Keratinocyte (primary cell): ENCODE data around the gene TROAP. TPM values are rescaled to one million over a fixed set of nuclear protein-coding genes. Genes with fewer than 3 reads are reported as not detected.
"Not testable (repeated sequence)": the region's sequence is repeated elsewhere in the genome, so short reads cannot be mapped to it uniquely, and the experiment has no call there.

Experiments
- DNase-seq: peaks from one replicate; pipeline ENCODE4 v3.0.0-alpha.2; 2011; ENCODE audit warnings: low read depth, missing footprints, low spot score
- FAIRE-seq: peaks from 2 replicates; lab custom pipeline; 2011; peaks lifted over from hg19 to GRCh38; lab: Jason Lieb, UNC
- H2AFZ ChIP-seq: 2 replicates; pipeline ENCODE4 v1.6.0; 2012; ENCODE audit warnings: low read length, control low read depth, inconsistent platforms; ENCODE audit not compliant: control insufficient read depth
- H3K27ac ChIP-seq: 2 replicates; pipeline ENCODE4 v1.5.1; 2011; ENCODE audit warnings: low read length; ENCODE audit not compliant: control insufficient read depth, insufficient read depth
- H3K27me3 ChIP-seq: 3 replicates; pipeline ENCODE4 v1.6.0; 2011; ENCODE audit warnings: low read length; ENCODE audit not compliant: control insufficient read depth, insufficient read depth; ENCODE audit errors: extremely low read depth
- H3K36me3 ChIP-seq, 2 experiments: 2 replicates in 1 of 2; 3 replicates in 1 of 2; pipeline ENCODE4 v1.5.1; 2011; ENCODE audit warnings: low read length in 2 of 2, mild to moderate bottlenecking in 1 of 2; ENCODE audit not compliant: control insufficient read depth in 2 of 2, insufficient read depth in 2 of 2; ENCODE audit errors: extremely low read depth in 1 of 2
- H3K4me1 ChIP-seq: 3 replicates; pipeline ENCODE4 v1.5.1; 2011; ENCODE audit warnings: low read length; ENCODE audit not compliant: control insufficient read depth, insufficient read depth; ENCODE audit errors: extremely low read depth
- H3K4me2 ChIP-seq: 3 replicates; pipeline ENCODE4 v1.6.0; 2011; ENCODE audit warnings: low read depth, low read length; ENCODE audit not compliant: control insufficient read depth, insufficient read depth; ENCODE audit errors: extremely low read depth
- H3K4me3 ChIP-seq, 3 experiments: fragments of 200-600 bp in 1 of 3; sonication (generic) in 1 of 3; 2 replicates in 2 of 3; 3 replicates in 1 of 3; pipeline ENCODE4 v1.5.1; 2011 to 2016; ENCODE audit warnings: low read length in 3 of 3, mild to moderate bottlenecking in 3 of 3, control low read depth in 2 of 3, inconsistent platforms in 1 of 3, low read depth in 1 of 3, mixed read lengths in 1 of 3, mixed run types in 1 of 3, moderate library complexity in 1 of 3; ENCODE audit not compliant: control insufficient read depth in 2 of 3, insufficient read depth in 2 of 3; ENCODE audit errors: extremely low read depth in 1 of 3
- H3K79me2 ChIP-seq: 2 replicates; pipeline ENCODE4 v1.6.0; 2012; ENCODE audit warnings: low read length; ENCODE audit not compliant: control insufficient read depth, insufficient read depth
- H3K9ac ChIP-seq: 3 replicates; pipeline ENCODE4 v1.6.0; 2011; ENCODE audit warnings: low read length; ENCODE audit not compliant: control insufficient read depth, insufficient read depth; ENCODE audit errors: extremely low read depth
- H3K9me1 ChIP-seq: 3 replicates; pipeline ENCODE4 v1.6.0; 2011; ENCODE audit warnings: low read length; ENCODE audit not compliant: control insufficient read depth, insufficient read depth; ENCODE audit errors: extremely low read depth
- H3K9me3 ChIP-seq: 2 replicates; pipeline ENCODE4 v1.5.1; 2012; ENCODE audit warnings: low read depth, low read length; ENCODE audit not compliant: control insufficient read depth
- H4K20me1 ChIP-seq: 3 replicates; pipeline ENCODE4 v1.6.0; 2011; ENCODE audit warnings: low read length; ENCODE audit not compliant: control insufficient read depth, insufficient read depth; ENCODE audit errors: extremely low read depth
- EZH2 ChIP-seq: IDR thresholded peaks from one replicate; pipeline ENCODE4 v1.6.1; 2012; ENCODE audit warnings: inconsistent platforms, mild to moderate bottlenecking, low read length, moderate library complexity
- dilution Hi-C: fragments of 300-500 bp; cut with MboI; formaldehyde crosslinking; loops from one replicate; pipeline ENCODE4 v1.7.0; 2020; ENCODE audit warnings: low sequenced_read_pairs; ENCODE audit not compliant: extremely low pct_ligation_motif_present
- polyA plus RNA-seq, 5 experiments: library from polyadenylated mRNA; depleted of rRNA in 3 of 5; stranded (reverse) in 3 of 5; stranded (forward) in 1 of 5; unstranded in 1 of 5; fragments of >200 nt; gene quantifications; 1 replicate in 1 of 5; 2 replicates in 3 of 5; 3 replicates in 1 of 5; pipeline versions ENCODE4 v1.2.1 to v1.2.3, GENCODE V29; 2011 to 2012; ENCODE audit warnings: missing spikeins in 2 of 5, low read depth in 1 of 5, low replicate concordance in 1 of 5
- TF ChIP-seq, protein P1 (sequence below), 3 experiments: IDR thresholded peaks in 1 of 3; conservative IDR thresholded peaks in 1 of 3; optimal IDR thresholded peaks in 1 of 3; 2 replicates in 2 of 3; 3 replicates in 1 of 3; pipeline versions ENCODE3 to v1.5.1; 2011; ENCODE audit warnings: low read length in 3 of 3, mild to moderate bottlenecking in 3 of 3, moderate library complexity in 2 of 3, control low read depth in 1 of 3, inconsistent platforms in 1 of 3; ENCODE audit not compliant: insufficient read depth in 2 of 3; ENCODE audit errors: extremely low read depth in 1 of 3

The TROAP gene
- polyA plus RNA-seq, 1 donor (not counting 4 experiments of a cell fraction or from before 2014, with no cell fraction given): 14.1 TPM

DNA sequence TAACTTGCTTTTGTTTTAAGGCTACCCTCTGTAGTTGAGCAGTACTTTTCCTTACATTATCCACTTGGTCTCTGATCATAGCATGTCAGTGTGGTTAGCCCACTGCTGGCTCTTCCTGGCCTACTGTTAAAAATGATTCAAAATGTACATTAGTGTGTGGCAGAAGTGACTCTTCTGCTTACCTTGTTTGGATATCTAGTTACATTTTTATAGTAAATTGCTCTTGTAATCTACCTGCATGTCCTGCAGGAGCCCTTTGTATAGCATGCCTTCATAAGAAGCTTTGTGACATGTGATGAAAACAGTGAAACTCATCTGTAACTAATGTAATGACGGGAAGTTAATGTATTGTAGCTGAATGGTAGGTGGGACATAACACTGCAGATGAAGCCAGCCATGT lies 52.4 kb downstream of the TROAP start:
- peaks cover 6% of the 10 kb centered on the region for H4K20me1 ChIP-seq
- DNase-seq (no peak), FAIRE-seq (no peak)

DNA sequence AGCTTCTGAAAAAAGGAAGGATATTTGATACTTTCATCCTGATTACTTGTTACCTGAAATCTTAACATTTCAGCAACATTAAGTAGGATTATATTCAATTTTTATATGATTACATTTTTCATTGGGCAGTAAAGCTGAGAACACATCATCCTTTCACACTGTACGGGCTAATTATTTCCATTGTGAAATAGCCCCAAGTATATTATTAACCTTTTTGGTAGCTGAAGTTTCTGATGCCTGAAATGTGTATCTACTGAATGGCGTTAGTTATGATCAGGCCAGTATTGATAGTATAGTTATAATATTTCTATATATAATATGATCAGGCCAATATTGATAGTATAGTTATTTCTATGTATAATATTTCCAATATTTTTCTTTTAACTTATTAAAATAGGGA lies 54.3 kb downstream of the TROAP start:
- dilution Hi-C loops: no loop called here
- H3K27me3 ChIP-seq: no peaks in the 10 kb centered on the region
- H3K36me3 ChIP-seq: peaks cover 0 to 4% of the 10 kb centered on the region in 2 experiments
- no peak overlapping the region for H3K27ac ChIP-seq
- no peak overlapping the region for H3K4me2 ChIP-seq
- H3K4me3 ChIP-seq: no peak overlapping the region
- no peak for FAIRE-seq
- H3K9me1 ChIP-seq: no peaks in the 10 kb centered on the region
- no peak overlapping the region for H2AFZ ChIP-seq
- H3K9me3 ChIP-seq: no peaks in the 10 kb centered on the region
- H3K9ac ChIP-seq: no peak overlapping the region
- H3K4me1 ChIP-seq: peaks cover 4% of the 10 kb centered on the region
- H4K20me1 ChIP-seq: peaks cover 8% of the 10 kb centered on the region
- no peak for TF ChIP-seq EZH2
- TF ChIP-seq, protein P1, sequence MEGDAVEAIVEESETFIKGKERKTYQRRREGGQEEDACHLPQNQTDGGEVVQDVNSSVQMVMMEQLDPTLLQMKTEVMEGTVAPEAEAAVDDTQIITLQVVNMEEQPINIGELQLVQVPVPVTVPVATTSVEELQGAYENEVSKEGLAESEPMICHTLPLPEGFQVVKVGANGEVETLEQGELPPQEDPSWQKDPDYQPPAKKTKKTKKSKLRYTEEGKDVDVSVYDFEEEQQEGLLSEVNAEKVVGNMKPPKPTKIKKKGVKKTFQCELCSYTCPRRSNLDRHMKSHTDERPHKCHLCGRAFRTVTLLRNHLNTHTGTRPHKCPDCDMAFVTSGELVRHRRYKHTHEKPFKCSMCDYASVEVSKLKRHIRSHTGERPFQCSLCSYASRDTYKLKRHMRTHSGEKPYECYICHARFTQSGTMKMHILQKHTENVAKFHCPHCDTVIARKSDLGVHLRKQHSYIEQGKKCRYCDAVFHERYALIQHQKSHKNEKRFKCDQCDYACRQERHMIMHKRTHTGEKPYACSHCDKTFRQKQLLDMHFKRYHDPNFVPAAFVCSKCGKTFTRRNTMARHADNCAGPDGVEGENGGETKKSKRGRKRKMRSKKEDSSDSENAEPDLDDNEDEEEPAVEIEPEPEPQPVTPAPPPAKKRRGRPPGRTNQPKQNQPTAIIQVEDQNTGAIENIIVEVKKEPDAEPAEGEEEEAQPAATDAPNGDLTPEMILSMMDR (optimal IDR thresholded peaks at IDR 0.05 in 1 of 3, IDR thresholded peaks at IDR 0.05 in 1 of 3, conservative IDR thresholded peaks at IDR 0.05 in 1 of 3; ENCODE audit: extremely low read depth in 1 of 3, insufficient read depth in 2 of 3, low read length in 3 of 3): no peak
- H3K79me2 ChIP-seq: peaks cover 81% of the 10 kb centered on the region
- no peak for DNase-seq

More for the DNA sequence above, 52.4 kb downstream of the TROAP start:
- no peaks in the 10 kb centered on the region for H3K27me3 ChIP-seq
- peaks cover 82% of the 10 kb centered on the region for H3K79me2 ChIP-seq
- H3K9me3 ChIP-seq: no peaks in the 10 kb centered on the region
- H3K9me1 ChIP-seq: no peaks in the 10 kb centered on the region
- peaks cover 2 to 4% of the 10 kb centered on the region in 2 experiments for H3K36me3 ChIP-seq
- H3K4me2 ChIP-seq: no peak overlapping the region
- H3K4me1 ChIP-seq: peaks cover 5% of the 10 kb centered on the region
- dilution Hi-C loops: no loop called here
- no peak overlapping the region for H3K9ac ChIP-seq
- no peak for TF ChIP-seq EZH2
- TF ChIP-seq, protein P1 (optimal IDR thresholded peaks at IDR 0.05 in 1 of 3, IDR thresholded peaks at IDR 0.05 in 1 of 3, conservative IDR thresholded peaks at IDR 0.05 in 1 of 3; ENCODE audit: extremely low read depth in 1 of 3, insufficient read depth in 2 of 3, low read length in 3 of 3): no peak
- H3K4me3 ChIP-seq: no peak overlapping the region
- H2AFZ ChIP-seq: no peak overlapping the region
- H3K27ac ChIP-seq: no peak overlapping the region

DNA sequence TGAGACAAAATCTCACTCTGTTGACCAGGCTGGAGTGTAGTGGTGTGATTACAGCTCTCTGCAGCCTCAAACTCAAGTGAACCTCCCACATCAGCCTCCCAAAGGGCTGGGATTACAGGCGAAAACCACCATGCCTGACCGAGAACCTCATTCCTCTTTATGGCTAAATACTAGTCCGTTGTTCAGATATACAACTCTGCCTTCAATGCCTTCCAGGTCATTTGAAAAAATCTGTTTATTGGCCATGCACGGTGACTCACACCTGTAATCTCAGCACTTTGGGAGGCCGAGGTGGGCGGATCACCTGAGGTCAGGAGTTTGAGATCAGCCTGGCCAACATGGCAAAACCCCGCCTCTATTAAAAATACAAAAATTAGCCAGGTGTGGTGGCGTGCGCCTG lies 57.1 kb downstream of the TROAP start:
- H3K27ac ChIP-seq, dilution Hi-C loops, H3K36me3 ChIP-seq, H4K20me1 ChIP-seq, H3K9ac ChIP-seq, DNase-seq, H3K4me3 ChIP-seq, H3K9me1 ChIP-seq, H3K9me3 ChIP-seq, H3K4me2 ChIP-seq, H2AFZ ChIP-seq, H3K4me1 ChIP-seq, FAIRE-seq, H3K27me3 ChIP-seq: not testable (repeated sequence)
- peaks cover 74% of the 10 kb centered on the region for H3K79me2 ChIP-seq
